ENCODE data around the gene SPACDR. TPM values are rescaled to one million over a fixed set of nuclear protein-coding genes. Genes with fewer than 3 reads are reported as not detected.

SPACDR gene
- total and polyA plus RNA-seq, 2 experiments from 2014 or later, result 0.42 to 0.52 TPM

- Histone ChIP-seq H3K27me3 (ENCODE audit: insufficient read depth) (peaks cover 10% of the 10 kb centered on the region), H3K4me2 (no peak overlapping the region), H3K9me2 (ENCODE audit: insufficient read depth) (no peaks in the 10 kb centered on the region), H3F3A (replicated peaks; ENCODE audit: low read depth) (0 out of 2 replicates have a peak, but pooled peaks cover 3% of the 10 kb centered on the region), H3K36me3 (ENCODE audit: insufficient read depth) (no peaks in the 10 kb centered on the region), H3K4me3 (no peak overlapping the region), H3K79me2 (replicated peaks; ENCODE audit: insufficient read depth) (no peaks in the 10 kb centered on the region), H4K20me1 (replicated peaks; ENCODE audit: insufficient read depth) (no peaks in the 10 kb centered on the region), H3K4me1 (ENCODE audit: insufficient read depth) (peaks cover 19% of the 10 kb centered on the region), H2AFZ (no peak overlapping the region), H3K27ac (ENCODE audit: low read depth) (no peak overlapping the region)
- ATAC-seq (no peak), DNase-seq (ENCODE audit: low spot score) (no peak)
- Mint-ChIP-seq H3K36me3 (ENCODE audit: low read depth) (no peaks in the 10 kb centered on the region; the same call in 2 of the 3 replicates), H3K27me3 (ENCODE audit: insufficient read depth, low read depth, poor library complexity) (peaks cover 29% of the 10 kb centered on the region), H3K27ac (no peak overlapping the region), H3K4me1 (peaks cover 32% of the 10 kb centered on the region), H3K4me3 (no peak overlapping the region), H3K9me3 (no peaks in the 10 kb centered on the region)
- TF ChIP-seq ZNF331 (CRISPR knock-in tag; IDR thresholded peaks at IDR 0.05; ENCODE audit: low read depth) (no peak), ETS1 (IDR thresholded peaks at IDR 0.05) (no peak), CTCF (conservative IDR thresholded peaks at IDR 0.05; ENCODE audit: low read depth in 2 of 2) (no peak), STAT1 (IDR thresholded peaks at IDR 0.05; ENCODE audit: unreplicated experiment) (no peak), CREB1 (CRISPR knock-in tag; IDR thresholded peaks at IDR 0.05; ENCODE audit: low read depth) (no peak), NANOG (IDR thresholded peaks at IDR 0.05; ENCODE audit: borderline replicate concordance) (no peak), JUNB (IDR thresholded peaks at IDR 0.05; ENCODE audit: unreplicated experiment) (no peak), EZH2 (IDR thresholded peaks at IDR 0.05; ENCODE audit: low read depth, unreplicated experiment) (no peak), POLR2AphosphoS5 (IDR thresholded peaks at IDR 0.05; ENCODE audit: low read depth) (no peak), ZNF462 (CRISPR knock-in tag; IDR thresholded peaks at IDR 0.05) (no peak), EZH2phosphoT487 (IDR thresholded peaks at IDR 0.05; ENCODE audit: unreplicated experiment) (no peak), REST (IDR thresholded peaks at IDR 0.05; ENCODE audit: unreplicated experiment) (no peak)
Observed at GRCh38 chr7:100488333-100489095, 24.5 kb upstream of the SPACDR start.

Data from GM23338 (cell line).